ENCODE data around the gene TMEM161A.

TMEM161A gene

GRCh38 chr19:19133985-19134384 lies 4.3 kb downstream of the TMEM161A start:
- H3K27ac ChIP-seq: no peak overlapping the region
- TF ChIP-seq CTCF (IDR thresholded peaks at IDR 0.05): no peak
- no peak for TF ChIP-seq ZFX (IDR thresholded peaks at IDR 0.05; ENCODE audit: borderline replicate concordance)

- no peak overlapping the region for H3K27ac ChIP-seq
- TF ChIP-seq CTCF (IDR thresholded peaks at IDR 0.05) (no peak), ZFX (IDR thresholded peaks at IDR 0.05; ENCODE audit: borderline replicate concordance) (no peak)
These were observed 5.4 kb downstream of the TMEM161A start for GRCh38 chr19:19132912-19133311.

- TF ChIP-seq ZFX (IDR thresholded peaks at IDR 0.05; ENCODE audit: borderline replicate concordance) (no peak), CTCF (IDR thresholded peaks at IDR 0.05) (no peak)
- H3K27ac ChIP-seq: no peak overlapping the region
These were observed 6.3 kb downstream of the TMEM161A start for GRCh38 chr19:19131989-19132388.

- no peak for TF ChIP-seq ZFX (IDR thresholded peaks at IDR 0.05; ENCODE audit: borderline replicate concordance)
- no peak for TF ChIP-seq CTCF (IDR thresholded peaks at IDR 0.05)
- H3K27ac ChIP-seq: no peak overlapping the region
These were observed 12.2 kb downstream of the TMEM161A start for GRCh38 chr19:19126102-19126501.

- TF ChIP-seq ZFX (IDR thresholded peaks at IDR 0.05; ENCODE audit: borderline replicate concordance) (no peak), CTCF (IDR thresholded peaks at IDR 0.05) (no peak)
- H3K27ac ChIP-seq: no peak overlapping the region
These were observed 14.9 kb downstream of the TMEM161A start for GRCh38 chr19:19123386-19123785.

- H3K27ac ChIP-seq: no peak overlapping the region
- TF ChIP-seq CTCF (IDR thresholded peaks at IDR 0.05) (no peak), ZFX (IDR thresholded peaks at IDR 0.05; ENCODE audit: borderline replicate concordance) (no peak)
These were observed 15.4 kb downstream of the TMEM161A start for GRCh38 chr19:19122902-19123301.

GRCh38 chr19:19121371-19121770 lies 16.9 kb downstream of the TMEM161A start:
- no peak overlapping the region for H3K27ac ChIP-seq
- TF ChIP-seq ZFX (IDR thresholded peaks at IDR 0.05; ENCODE audit: borderline replicate concordance): no peak
- no peak for TF ChIP-seq CTCF (IDR thresholded peaks at IDR 0.05)
